Activated CD8-positive, alpha-beta memory T cell treated with anti-CD3 and anti-CD28 coated beads, Interleukin-2, amount 50 U/mL, for 4 hours (primary cell): ENCODE results near the gene ARL3.
"Not testable (repeated sequence)": the region's sequence is repeated elsewhere in the genome, so short reads cannot be mapped to it uniquely, and the experiment has no call there.

Source experiments
- DNase-seq: peaks from one replicate; pipeline ENCODE4 v3.0.0-alpha.2; 2020

ARL3 gene

GRCh38 chr10:102701796-102702195 lies 12.4 kb downstream of the ARL3 start:
- no peak for DNase-seq

- no peak for DNase-seq
These were observed 12.9 kb downstream of the ARL3 start for GRCh38 chr10:102701272-102701671.

GRCh38 chr10:102698894-102699293 lies 15.3 kb downstream of the ARL3 start:
- no peak for DNase-seq

- DNase-seq: no peak
These were observed 17.5 kb downstream of the ARL3 start for GRCh38 chr10:102696736-102697135.

- DNase-seq: not testable (repeated sequence)
These were observed 18.8 kb downstream of the ARL3 start for GRCh38 chr10:102695401-102695800.

- DNase-seq: no peak
These were observed 22.7 kb downstream of the ARL3 start for GRCh38 chr10:102691285-102692066.

- DNase-seq: no peak
These were observed 30.5 kb downstream of the ARL3 start for GRCh38 chr10:102683736-102684135.

- DNase-seq: no peak
These were observed 31.2 kb downstream of the ARL3 start for GRCh38 chr10:102682981-102683380.

- DNase-seq: no peak
These were observed 31.8 kb downstream of the ARL3 start for GRCh38 chr10:102682416-102682815.

GRCh38 chr10:102681696-102682095 lies 32.5 kb downstream of the ARL3 start:
- DNase-seq: no peak

GRCh38 chr10:102679596-102679995 lies 34.6 kb downstream of the ARL3 start:
- no peak for DNase-seq

GRCh38 chr10:102678842-102679289 lies 35.3 kb downstream of the ARL3 start:
- DNase-seq: no peak

GRCh38 chr10:102678068-102678400 lies 36.2 kb downstream of the ARL3 start:
- DNase-seq: no peak

GRCh38 chr10:102677331-102678067 lies 36.7 kb downstream of the ARL3 start:
- DNase-seq: no peak

GRCh38 chr10:102676534-102677315 lies 37.5 kb downstream of the ARL3 start:
- DNase-seq: no peak

- no peak for DNase-seq
These were observed 38.3 kb downstream of the ARL3 start for GRCh38 chr10:102675666-102676533.

- no peak for DNase-seq
These were observed 39.1 kb downstream of the ARL3 start for GRCh38 chr10:102675011-102675665.

- DNase-seq: no peak
These were observed 39.6 kb downstream of the ARL3 start for GRCh38 chr10:102674566-102674965.

- peak; percentile 62 for DNase-seq
These were observed 40.2 kb downstream of the ARL3 start for GRCh38 chr10:102673819-102674511.

GRCh38 chr10:102673236-102673818 lies 40.9 kb downstream of the ARL3 start:
- DNase-seq: no peak

- DNase-seq: no peak
These were observed 43.2 kb downstream of the ARL3 start for GRCh38 chr10:102670871-102671434.
